ENCODE measurements around the gene CDC25A. TPM values are rescaled to one million over a fixed set of nuclear protein-coding genes. Genes with fewer than 3 reads are reported as not detected.
A peak's percentile ranks its signal among the peaks of the same experiment; 100 is the strongest.

The CDC25A gene
- total RNA-seq = 10 to 100 TPM in 1 of 4 donors, 1 to 10 TPM in 3; 2.7 to 14.2 (median 7.0) TPM

DNA sequence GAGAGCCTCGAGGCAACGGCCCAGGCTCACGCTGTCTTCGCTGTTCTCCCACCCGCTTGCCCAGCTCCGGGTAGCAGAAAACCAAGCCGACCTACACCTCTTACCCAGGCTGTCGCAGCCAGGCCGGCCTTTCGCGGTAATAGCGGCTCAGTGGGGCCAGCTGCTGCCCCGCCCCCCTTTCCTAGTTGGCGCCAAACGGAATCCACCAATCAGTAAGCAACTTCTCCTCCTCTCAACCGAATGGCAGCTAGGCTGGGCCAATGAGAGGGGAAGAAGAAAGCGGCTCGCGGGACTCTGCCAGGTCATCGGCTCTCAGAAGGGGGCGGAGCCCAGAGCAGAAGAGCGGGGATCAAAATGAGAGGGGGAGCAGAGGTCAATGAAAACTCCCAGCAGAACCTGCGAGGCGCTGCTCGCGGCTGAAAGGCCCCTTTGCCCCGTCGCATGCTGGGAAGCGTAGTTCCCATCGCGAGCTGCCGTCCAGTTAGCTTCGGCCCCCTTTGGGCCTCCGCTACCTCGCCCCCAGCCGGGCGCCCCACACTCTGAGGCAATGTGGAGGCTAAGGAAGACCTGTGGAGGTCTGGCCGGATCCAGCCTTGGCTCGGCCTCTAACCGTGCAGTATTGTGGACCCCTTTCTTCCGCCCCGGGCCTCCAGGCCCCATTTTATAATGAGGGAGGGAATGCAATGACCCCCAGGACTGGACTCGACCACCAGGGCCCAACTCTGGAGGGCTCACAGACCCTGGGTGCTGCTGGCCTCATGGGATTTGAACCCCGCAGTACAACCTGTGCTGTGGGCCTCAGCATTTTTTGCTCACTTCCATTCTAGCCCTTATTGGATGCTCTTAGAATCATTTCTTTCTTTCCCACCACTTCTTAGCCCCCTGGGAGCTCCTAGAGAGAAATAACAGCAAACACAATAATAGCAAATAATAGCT is at the start of gene CDC25A:
TSS of gene CDC25A (minus strand) at position 152 of the 936 bp plus-strand sequence. CDS start 470 bp downstream, outside the sequence.
- peak; percentile 76 for DNase-seq
- intact Hi-C loops (cut with DNase I) = no loop called here
- 14 to 17% methylated on average over 23 to 27 of the region's 44 CpGs for WGBS, 2 donors
- H3K27ac ChIP-seq = peak within 1 kb of the TSS; percentile 36 to 82 (median 68)
- no peak for TF ChIP-seq POLR2A (IDR thresholded peaks at IDR 0.05)
- TF ChIP-seq, protein P1, sequence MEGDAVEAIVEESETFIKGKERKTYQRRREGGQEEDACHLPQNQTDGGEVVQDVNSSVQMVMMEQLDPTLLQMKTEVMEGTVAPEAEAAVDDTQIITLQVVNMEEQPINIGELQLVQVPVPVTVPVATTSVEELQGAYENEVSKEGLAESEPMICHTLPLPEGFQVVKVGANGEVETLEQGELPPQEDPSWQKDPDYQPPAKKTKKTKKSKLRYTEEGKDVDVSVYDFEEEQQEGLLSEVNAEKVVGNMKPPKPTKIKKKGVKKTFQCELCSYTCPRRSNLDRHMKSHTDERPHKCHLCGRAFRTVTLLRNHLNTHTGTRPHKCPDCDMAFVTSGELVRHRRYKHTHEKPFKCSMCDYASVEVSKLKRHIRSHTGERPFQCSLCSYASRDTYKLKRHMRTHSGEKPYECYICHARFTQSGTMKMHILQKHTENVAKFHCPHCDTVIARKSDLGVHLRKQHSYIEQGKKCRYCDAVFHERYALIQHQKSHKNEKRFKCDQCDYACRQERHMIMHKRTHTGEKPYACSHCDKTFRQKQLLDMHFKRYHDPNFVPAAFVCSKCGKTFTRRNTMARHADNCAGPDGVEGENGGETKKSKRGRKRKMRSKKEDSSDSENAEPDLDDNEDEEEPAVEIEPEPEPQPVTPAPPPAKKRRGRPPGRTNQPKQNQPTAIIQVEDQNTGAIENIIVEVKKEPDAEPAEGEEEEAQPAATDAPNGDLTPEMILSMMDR (IDR thresholded peaks at IDR 0.05) = no peak
- peaks cover 11 to 22% (median 14%) of the 10 kb centered on the region in 3 donors for H3K4me1 ChIP-seq
- H3K27me3 ChIP-seq = no peaks in the 10 kb centered on the region
- peak within 1 kb of the TSS; percentile 66 to 83 (median 73) for H3K4me3 ChIP-seq
- H3K9me3 ChIP-seq = no peaks in the 10 kb centered on the region
- peaks cover 0 to 3% (median 0%) of the 10 kb centered on the region in 3 donors for H3K36me3 ChIP-seq

DNA sequence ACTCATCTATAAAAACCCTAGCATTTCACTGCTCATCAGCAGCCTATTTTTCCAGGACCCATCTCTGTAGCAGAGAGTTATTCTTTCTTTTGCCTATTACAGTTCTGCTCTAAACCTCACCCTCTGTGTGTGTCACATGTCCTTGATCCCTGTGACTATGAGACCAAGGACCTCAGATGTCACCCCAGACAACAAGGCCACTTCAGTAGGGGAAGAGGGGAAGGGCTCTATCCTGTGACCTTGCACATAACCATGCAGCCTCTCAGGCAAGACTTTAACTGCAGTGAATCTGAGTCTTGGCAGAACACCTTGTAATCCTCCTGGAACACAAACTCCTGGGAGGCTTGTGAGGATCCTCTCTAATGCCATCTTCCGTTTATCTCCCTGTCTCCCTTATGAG is 48.3 kb upstream of the CDC25A start:
- H3K9me3 ChIP-seq = no peaks in the 10 kb centered on the region
- WGBS, 2 donors = 80 to 81% methylated on average over 1 of the region's 1 CpG
- DNase-seq = no peak
- H3K36me3 ChIP-seq = no peaks in the 10 kb centered on the region
- no peaks in the 10 kb centered on the region for H3K27me3 ChIP-seq
- TF ChIP-seq POLR2A (IDR thresholded peaks at IDR 0.05) = no peak
- TF ChIP-seq, protein P1 (IDR thresholded peaks at IDR 0.05) = no peak
- H3K4me3 ChIP-seq = no peak overlapping the region
- intact Hi-C loops (cut with DNase I) = no loop called here
- no peak overlapping the region for H3K27ac ChIP-seq
- peaks cover 12 to 59% (median 20%) of the 10 kb centered on the region in 3 donors for H3K4me1 ChIP-seq

GRCh38 chr3:48233542-48233941 is 45.3 kb upstream of the CDC25A start:
- no peak for DNase-seq
- intact Hi-C loops (cut with DNase I) = no loop called here
- TF ChIP-seq POLR2A (IDR thresholded peaks at IDR 0.05) = no peak
- TF ChIP-seq, protein P1 (IDR thresholded peaks at IDR 0.05) = no peak
- Histone ChIP-seq H3K27me3 (no peaks in the 10 kb centered on the region), H3K9me3 (no peaks in the 10 kb centered on the region), H3K36me3 (no peaks in the 10 kb centered on the region), H3K27ac (no peak overlapping the region), H3K4me1 (peaks cover 16 to 62% (median 18%) of the 10 kb centered on the region in 3 donors), H3K4me3 (no peak overlapping the region)
- 89 to 100% methylated on average over 1 to 2 of the region's 2 CpGs for WGBS, 2 donors

DNA sequence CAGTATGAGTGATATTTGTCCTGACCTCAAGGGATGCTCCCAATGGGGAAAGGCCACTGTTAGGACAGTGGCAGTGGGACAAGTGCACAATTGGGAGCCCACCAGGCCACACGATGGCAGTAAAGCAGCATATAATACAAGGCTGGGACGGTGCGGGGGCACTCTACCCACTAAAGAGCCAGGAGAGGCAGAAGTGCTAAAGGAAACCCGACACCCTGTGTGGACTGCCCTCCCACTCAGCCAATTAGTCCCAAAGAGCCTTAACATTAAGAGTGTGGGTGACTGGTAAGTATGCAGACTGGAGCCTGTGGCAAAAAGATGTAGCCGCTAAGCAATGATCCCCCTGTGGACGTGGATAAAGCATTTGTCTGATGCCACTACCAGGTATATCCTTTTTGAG is 44.5 kb upstream of the CDC25A start:
- no peak for TF ChIP-seq POLR2A (IDR thresholded peaks at IDR 0.05)
- TF ChIP-seq, protein P1 (IDR thresholded peaks at IDR 0.05) = peak; percentile 37 to 68 (median 52)
- Histone ChIP-seq H3K4me3 (peak overlapping the region in 2 of 4 donors; percentile 9 to 45), H3K27me3 (no peaks in the 10 kb centered on the region), H3K9me3 (no peaks in the 10 kb centered on the region), H3K36me3 (no peaks in the 10 kb centered on the region), H3K27ac (peak overlapping the region; percentile 64 to 86 (median 78)), H3K4me1 (peaks cover 16 to 62% (median 18%) of the 10 kb centered on the region in 3 donors)
- intact Hi-C loops (cut with DNase I) = no loop called here
- 10 to 16% methylated on average over 4 to 6 of the region's 6 CpGs for WGBS, 2 donors
- no peak for DNase-seq

DNA sequence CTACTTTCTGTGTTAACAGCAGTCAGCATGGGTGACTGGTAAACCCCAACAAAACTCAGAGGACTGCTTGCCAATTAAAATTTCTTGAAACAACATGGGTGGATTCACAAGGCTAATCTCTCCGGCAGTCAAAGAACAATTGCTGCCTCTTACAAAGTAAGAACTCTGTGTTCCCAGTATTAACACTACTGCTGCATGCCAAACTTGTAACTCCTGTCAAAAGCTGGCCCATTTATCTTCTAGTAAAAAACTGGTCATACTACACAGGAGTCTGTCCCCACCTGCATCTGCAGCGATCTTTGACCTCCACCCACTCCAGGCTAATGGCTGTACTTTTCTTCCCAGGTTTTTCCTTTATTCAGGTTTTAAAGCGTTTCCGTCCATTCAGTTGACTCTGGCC is 44.0 kb upstream of the CDC25A start:
- Histone ChIP-seq H3K27ac (peak overlapping the region; percentile 64 to 86 (median 78)), H3K27me3 (no peaks in the 10 kb centered on the region), H3K4me3 (peak overlapping the region in 1 of 4 donors; percentile 45), H3K9me3 (no peaks in the 10 kb centered on the region), H3K4me1 (peaks cover 16 to 62% (median 18%) of the 10 kb centered on the region in 3 donors), H3K36me3 (no peaks in the 10 kb centered on the region)
- no peak for DNase-seq
- 37 to 41% methylated on average over 4 of the region's 4 CpGs for WGBS, 2 donors
- TF ChIP-seq, protein P1 (IDR thresholded peaks at IDR 0.05) = no peak
- TF ChIP-seq POLR2A (IDR thresholded peaks at IDR 0.05) = no peak
- intact Hi-C loops (cut with DNase I) = no loop called here

All from esophagus squamous epithelium (tissue), 5 donors.